HG03280 (cell line): ENCODE data around the gene CNNM3.
A peak's percentile ranks its signal among the peaks of the same experiment; 100 is the strongest.
"Not testable (repeated sequence)": the region's sequence is repeated elsewhere in the genome, so short reads cannot be mapped to it uniquely, and the experiment has no call there.

Experiments
- ATAC-seq: cut with Tn5 transposase; IDR thresholded peaks from one replicate; pipeline ENCODE4 v1.9.1; 2021; ENCODE audit warnings: mild to moderate bottlenecking, moderate library complexity; ENCODE audit not compliant: unreplicated experiment

The CNNM3 gene

DNA sequence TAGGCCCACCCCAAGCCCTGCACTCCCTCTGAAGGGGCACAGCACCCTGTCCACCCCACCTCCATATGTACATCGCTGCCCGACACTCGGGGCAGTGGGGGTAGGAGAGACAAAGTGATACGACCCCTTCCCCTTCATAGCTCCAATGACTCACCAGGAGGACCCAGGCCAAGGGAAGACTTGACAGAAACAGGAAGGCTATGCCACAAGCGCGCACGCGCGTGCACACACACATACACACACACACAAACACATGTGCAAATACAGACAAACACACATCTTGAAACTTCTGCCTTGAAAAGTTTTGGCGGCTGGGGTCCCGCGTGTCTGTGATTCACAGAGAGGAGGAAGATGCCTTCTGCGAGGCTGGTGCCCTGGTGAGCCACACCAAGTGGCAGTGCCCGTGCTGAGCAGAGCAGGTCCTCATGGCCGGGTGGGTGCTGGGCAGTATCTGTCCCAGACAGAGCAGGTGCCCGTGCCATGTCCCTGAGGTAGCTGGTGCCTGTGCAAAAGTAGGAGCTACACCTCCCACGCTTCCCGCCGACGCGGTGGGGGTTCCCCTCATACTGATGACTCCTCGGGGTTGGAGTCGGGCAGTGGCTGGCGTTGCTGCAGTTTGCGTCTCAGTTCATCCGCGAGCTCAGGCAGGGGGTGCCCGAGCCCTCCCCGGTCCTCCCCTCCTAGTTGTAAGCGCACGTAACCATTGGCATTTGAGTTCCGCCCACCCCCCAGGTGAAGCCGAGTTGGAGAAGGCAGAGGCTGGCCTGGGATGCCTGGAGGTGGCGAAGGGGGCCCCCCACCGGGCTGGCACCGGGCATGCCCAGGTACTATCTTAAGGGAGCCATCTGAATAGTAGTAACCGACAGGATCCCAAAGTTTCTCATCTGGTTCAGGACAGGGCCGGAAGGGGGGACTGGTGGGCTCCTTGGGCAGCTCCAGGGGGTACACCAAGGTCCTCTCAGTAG lies 44.3 kb downstream of the CNNM3 start:
- ATAC-seq = no peak

DNA sequence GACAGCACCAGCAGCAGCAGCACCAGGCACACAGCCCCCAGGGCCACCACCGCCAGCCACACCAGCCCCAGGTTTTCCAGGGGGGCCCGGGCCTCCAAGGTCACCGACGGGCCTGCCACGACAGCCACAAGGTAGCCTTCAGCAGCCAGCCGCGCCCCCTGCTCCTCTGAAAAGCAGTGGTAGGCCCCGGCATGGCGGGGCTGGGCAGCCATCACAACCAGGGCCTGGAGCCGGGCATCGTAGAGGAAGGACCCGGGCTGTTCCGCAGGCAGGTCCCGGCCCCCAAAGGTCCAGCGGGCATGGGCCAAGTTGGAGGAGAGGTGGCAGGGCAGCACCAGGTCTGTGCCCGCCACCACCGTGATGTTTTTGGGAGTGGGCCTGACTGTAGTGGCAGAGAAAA lies 45.0 kb downstream of the CNNM3 start:
- ATAC-seq = no peak

DNA sequence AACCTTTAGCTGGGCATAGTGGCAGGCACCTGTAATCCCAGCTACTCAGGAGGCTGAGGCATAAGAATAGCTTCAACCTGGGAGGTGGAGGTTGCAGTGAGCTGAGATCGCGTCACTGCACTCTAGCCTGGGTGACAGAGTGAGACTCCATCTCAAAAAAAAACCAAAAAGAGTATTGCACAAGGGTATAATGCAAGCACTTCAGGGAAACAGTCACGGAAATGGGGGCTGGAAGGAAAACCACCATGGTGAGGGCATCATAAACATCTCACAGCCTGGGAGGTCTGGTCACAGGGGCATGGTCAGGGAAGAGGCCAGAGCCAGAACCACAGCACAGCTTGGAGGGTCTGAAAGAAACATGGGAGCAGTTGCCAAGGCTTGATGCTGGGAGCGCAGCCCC lies 47.0 kb downstream of the CNNM3 start:
- ATAC-seq = not testable (repeated sequence)

DNA sequence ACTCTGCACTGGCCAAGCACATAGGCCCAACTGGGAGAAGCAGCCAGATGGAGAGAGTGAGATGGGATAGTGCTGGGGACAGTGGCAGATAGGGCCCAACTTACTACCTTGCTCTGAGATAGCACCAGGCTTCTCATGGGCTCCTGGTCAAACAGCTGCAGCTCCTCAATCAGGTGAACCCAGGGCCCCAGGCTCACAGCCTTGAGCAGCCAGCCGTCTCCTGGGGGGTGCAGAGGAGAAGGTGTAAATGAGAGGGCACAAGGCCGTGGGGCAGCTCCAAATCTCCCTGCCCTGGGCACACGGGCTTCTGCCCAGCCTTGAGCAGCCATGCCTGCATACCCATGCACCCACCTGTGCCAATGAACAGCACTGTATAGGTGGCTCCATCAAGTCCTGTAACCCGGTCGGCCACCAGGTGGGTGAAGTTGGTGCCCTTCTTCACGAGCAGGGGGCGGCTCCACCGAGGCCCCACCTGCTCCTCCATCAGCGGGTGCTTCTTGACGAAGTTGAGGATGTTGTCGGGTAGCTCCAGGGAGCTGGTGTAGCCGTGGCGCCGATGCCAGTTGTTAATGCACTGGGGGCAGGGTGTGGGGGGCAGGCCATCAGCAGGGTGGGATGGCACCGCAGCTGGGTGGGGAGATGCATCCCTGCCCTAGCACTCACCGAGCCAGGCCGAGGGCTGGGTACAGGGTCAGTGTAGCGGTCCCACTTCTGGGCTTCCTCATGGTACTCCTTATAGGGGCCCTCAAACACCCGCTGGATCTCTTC lies 47.7 kb downstream of the CNNM3 start:
- ATAC-seq = no peak

DNA sequence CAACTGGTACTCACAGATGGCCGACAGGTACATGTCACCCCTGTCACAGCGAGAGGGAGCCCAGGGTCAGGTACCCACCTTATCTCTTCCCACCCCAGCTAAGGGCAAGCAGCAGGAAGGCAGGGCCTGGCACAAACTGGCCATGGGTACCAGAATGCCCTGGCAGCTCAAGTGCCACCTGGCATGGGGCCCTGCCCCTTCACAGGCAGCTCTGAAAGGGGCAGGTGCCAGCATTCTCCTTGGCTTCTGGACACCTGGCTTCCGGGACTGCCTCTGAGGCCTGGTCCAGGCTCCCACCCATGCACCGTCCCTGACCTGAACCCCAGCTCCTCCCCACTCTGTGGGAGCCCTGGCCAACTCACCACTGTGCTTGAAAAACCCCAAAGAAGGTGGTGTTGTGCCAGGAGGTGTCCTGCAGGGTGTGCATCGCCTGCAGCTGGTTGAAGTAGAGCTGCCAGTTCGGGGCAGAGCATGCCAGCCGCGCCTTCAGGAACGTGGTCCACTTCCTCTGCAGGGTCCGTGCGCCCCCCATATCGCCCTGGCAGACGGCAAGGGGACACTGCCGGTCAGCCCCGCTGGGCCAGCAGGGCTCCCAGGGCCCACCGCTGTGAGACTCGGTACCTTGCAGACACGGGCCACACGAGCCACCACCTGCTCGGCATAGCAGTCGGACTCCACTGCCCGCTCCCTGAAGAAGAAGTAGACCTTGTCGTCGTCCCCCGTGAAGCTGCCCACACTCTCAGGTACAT lies 48.4 kb downstream of the CNNM3 start:
- ATAC-seq = no peak

DNA sequence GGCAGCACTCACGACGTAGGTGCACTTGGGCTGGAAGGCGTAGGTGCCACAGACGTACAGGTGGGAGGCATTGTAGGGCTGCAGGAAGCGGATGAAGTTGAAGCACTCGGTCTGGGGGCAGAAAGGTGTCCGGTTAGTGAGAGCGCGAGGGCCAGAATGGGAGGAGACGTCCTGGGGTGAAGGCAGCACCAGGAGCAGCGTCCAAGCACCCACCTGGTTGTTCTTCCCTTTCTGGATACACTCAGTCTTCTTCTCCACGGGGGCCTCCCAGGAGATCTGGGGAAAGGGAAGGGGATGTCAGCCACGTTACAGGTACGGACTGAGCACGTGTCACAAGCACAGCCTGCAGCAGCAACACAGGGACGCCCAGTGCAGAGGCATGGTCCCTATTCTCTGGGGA lies 49.6 kb downstream of the CNNM3 start:
- no peak for ATAC-seq

DNA sequence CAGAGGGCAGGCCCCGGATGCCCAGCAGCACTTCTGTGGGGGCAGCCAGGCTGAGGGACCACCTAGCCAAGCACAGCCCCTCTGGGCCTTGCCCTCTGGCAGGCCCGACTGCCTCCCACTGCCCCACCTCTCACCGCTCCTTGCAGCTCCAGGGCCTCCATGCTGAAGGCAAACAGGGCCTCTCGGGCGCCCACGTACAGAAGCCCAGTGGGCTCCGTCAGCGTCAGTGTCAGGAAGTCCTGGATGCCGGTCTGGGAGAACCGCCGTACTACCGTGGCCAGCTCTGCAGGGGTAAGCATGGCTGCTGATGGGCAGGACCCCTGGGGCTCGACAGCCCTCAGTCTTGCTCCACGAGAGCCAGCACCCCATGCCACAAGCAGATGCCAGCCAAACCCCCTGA lies 50.1 kb downstream of the CNNM3 start:
- no peak for ATAC-seq

DNA sequence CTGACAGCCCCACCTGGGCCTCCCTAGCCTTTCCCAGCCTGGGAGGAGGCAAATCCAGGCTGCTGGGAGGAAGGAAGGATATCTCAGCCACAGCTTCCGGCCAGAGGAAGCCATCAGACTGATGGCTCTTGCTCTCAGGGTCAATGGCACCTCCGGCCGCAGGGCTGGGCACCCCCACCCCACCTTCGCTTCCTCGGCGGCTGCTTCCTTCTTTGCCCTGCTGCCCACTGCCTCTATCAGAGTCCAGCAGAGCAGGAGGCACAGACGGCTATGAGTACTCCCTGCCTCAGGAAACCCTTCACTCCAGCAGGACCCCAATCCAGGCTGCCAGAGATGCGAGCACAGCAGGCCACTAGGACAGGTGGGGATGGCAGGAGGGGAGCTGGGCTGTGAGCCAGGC lies 50.5 kb downstream of the CNNM3 start:
- no peak for ATAC-seq

DNA sequence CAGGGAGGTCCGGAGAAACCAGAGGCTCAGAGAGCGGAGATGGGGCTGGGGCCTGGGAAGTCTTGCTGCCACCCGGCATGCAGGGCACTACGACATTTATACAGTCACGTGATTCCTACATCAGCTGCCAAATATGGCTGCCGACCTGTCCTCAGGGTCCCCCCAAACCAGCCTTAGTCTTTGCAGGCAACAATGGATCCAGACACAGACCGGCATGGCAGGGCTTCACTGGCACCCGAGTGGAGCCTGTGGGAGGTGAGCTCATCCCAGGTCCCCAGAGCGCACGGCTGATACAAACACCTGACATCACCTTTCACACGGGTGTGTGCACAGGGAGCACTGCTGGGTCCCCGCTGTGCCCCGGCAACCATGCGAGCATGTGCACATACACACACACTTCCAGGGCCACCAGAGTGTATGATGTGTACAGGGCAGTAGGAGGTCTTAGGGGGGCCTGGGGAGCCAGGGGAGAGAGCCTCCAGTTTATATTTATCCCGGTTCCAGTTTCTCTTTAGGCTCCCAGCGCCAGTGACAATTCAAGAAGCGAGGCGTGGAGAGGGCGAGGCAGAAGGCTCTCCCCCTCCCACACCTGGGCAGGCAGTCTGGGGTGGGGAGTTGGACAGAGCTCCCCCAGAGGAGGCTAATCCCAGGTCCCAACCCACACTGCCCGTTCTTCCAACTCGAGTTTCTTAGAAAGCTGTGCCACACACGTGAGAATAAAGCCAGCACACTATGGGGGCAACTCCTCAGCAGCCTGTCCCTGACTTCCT lies 51.1 kb downstream of the CNNM3 start:
- no peak for ATAC-seq

DNA sequence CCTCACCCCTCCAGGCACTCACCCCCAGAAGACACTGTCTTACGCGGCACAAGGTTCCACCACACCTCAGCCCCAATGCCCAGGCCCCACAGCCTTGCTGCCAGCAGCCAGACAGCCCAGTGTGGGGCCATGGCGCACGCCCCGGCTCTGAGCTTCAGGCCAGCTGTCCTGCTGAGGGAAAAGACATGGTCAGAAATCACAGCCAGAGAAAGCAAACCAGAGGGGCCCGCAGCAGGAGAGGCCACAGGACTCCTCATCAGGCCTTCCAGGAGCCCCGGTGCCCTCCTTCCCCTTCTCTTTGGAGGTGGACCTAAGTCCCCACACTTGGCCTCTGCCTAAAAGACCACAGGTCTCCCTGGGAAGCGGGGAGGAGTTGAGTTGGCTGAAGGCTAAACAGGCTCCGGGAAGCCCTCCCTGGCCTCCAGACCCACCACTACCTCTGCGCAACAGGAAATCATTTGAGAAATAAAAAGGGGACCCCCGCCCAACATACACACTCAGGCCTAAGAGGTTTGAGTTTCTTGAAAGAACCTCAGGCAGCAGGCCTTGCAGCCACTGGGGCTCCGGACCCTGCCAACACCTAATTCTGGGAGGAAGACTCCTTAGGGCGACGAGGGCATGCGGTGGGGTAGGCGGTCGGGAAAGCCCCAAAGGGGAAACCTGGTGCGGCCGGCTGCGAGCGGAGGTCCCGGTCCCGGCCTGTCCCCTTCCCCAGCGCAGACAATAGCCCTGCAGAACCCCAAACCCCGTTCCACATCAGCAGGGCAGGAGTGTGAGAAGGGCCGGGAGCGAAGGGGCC lies 51.9 kb downstream of the CNNM3 start:
- ATAC-seq = peak; percentile 20

DNA sequence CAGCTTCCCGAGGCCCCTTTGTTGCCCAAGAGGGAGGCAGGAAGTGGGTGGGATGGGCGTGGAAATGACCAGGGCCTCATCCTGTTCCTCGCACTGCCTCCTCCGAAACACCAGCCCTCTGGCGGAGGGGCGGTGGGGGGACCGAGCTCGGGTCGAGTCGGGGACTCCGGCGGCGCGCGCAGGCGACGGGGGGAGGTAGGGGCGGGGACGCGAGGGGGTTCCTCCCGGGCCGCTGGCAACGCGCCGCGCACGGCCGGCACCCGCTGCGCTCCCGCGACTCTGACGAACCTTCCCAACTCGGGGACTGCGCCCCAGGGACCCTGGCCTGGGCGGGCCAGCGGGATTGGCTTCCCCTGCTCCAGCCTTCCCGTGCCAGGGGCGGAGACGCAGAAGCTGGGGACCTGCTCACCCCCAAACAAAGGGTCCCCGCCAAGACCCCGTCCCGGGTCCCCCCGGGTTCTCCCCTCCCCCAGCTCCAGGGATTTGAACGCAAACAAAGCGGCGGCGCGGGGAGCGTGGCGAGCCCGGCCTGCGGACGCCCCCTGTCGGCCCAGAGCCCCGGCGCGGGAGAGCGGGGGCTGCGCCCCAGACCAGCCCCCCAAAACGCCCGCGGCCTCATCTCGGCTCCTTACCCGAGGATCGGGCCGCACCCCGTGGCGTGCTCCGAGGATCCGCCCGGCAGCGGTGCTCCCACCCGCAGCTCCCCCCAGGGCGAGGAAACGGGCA lies 52.6 kb downstream of the CNNM3 start:
- ATAC-seq = peak; percentile 38

DNA sequence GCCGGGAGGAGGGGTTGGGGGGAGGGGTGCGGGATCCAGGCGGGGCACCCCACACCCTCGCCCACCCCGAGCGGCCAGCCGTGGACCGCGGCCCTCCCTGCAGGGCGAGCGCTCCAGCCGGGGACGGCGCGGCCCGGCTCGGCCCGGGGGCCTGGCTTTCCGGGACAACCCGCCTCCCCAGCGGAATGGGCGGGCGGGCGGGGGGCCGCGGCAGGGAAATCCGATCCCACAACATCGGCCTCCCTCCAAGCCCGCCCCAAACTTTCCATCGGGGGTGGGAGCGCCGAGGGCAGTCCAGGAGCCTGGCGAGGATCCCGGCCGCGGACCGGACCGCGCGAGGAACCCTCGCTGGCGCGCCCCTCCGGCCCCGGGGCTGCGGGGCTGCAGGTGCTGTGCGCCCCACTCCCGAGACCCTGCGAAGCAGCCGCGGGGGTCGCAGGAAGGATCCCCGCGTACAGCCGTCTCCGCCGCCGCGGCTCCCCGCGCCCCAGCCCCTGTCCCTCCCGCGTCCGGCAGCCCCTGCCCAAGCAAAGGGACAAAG lies 53.3 kb downstream of the CNNM3 start:
- peak; percentile 6 for ATAC-seq

DNA sequence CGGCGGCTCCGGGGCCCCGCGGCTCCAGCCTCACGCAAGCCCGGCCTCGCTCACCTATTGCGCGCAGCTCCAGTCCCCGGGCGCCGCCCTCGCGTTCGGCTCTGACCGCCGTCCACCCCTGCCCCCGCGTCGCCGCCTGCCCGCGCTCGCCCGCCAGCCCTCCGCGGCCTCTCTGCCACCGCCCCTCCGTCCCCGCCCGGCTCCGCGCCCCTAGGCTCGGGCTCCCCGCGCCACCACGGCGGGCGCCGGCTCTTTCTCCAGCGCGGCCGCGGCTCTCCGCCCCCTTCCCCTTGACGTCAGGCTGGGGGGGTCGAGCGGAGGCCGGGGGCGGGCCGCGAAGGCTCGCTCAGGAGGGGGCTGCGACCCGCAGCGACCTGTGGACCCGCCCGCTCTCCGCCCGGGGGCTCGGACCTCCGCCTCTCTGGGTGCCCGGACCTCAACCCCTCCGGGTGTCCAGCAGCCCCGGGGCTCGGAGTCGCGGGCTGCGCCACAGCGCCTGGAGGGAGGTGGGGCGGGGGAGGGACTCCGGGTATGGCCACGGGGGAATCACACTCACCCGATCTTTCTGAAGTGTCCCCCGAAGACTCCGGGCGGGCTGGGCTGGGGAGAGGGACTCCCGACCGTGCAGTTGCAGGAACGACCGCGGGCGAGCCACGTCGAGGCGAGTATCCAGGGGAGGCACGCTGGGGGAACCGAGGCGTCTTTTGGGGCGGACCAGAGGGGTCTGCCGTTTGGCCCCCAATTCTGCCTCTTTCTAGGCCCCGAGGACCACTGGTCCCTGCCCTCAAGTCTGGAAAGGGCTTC lies 54.0 kb downstream of the CNNM3 start, which contains the start of gene SEMA4C:
Gene SEMA4C, minus strand, starts transcription at position 259 of the 804 bp plus-strand sequence. CDS start 2,194 bp downstream, outside the sequence.
- ATAC-seq = no peak

DNA sequence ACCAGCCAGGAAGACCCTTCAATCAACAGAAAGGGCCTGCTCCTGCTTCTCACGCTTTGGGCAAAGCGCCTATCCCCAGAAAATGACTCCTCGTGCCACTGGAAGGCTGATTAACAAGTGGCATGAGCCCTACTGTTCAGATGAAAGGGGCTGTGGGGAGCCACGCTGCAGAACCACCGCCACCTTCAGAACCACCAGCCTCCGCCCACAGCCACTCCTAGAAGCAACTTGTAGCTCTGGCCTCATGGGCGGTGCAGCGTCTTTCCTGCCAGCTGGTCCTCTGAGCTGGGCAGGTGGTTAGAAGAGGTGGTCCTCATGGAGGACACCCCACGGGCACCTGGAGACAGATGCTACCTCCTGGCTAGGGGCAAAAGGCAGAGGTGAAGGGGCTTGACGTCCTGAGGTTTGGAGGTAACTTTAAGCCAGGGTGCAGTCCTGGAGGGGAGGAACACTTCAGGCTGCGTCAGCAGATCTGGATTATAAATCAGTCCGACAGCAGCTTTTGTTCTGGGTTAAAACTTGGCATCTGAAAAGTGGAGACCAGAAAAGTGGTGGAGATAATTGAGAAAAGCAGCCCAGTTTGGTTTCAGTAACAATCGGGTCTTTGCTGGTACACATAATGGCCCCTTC lies 54.7 kb downstream of the CNNM3 start:
- ATAC-seq = no peak

DNA sequence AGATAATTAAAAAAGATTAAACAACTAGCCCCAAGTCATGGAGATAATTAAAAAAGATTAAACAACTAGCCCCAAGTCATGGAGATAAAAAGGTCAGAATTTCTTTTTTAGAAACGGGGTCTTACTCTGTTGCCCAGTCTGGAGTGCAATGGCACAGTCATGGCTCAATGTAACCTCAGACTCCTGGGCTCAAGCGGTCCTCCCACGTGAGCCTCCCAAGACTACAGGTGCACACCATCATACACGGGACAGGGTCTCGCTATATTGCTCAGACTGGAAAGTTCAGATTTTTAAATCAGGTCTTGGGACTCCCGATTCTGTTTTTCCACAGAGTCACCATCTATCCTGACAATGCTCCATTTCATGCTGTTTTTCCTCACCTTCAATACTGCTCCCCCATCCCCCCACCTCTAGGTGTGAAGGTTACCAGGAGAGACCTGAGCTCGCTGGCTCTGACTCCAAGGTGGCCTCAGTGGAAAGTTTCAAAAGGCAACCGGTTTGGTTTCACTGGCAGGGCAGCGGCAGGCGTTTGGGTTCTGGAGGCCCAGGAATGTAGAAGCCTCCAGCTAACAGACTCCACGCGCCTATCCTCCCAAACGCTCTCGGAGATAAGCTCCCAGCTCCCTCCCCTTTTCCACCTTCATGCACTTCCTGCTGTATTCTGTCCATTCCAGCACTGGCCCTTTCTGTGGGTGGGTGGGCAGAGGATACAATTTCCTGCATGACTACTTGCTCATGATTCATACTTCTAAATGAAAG lies 56.7 kb downstream of the CNNM3 start:
- ATAC-seq = no peak

DNA sequence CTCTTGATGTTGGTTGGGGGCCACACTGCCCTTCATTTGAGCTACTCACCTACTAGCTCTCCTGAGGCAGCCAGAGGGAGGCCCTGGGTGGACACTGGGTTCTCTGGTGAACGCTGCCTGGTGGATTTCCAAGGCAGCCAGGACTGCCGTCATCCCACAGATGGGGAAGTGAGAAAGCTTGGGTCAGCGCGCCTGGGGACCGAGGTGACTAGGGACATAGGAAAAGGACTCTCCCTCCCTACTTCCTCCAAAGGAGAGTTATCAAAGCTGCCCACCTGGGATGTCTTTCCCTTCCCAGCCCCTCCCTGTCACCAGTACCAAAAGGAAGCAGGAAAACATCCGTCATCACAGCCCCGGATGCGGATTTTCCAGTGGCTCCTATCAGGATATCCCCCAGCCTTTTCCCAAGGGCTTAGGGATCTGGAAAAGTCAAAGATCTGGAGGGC lies 57.6 kb downstream of the CNNM3 start:
- ATAC-seq = no peak
